ENCODE data around the gene CHN1.

Gene CHN1

DNA sequence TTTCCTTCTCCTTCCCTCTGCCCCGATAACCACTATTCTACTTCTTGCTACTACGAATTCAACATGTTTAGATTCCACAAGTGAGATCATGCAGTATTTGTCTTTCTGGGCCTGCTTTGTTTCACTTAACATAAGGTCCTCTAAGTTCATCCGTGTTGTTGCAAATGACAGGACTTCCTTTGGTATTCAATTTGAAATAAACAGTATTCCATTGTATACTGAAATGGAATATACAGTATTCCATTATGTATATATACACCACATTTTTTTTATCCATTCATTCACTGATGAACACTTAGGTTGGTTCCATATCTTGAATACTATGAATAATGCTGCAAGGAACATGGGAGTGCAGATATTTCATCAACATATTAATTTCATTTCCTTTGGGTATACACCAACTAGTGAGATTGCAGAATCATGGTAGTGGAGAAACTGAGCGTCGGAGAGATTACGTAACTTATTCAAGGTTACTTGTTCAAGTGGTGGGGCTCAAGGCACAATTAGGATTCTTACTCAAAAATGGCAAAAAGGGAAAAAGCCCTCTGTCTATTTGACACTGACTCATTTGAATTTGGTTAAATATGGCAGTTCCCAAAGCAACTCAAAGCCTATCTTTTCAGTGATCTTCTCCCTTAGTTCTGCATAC, 85.1 kb downstream of the CHN1 start:
- DNase-seq, result no peak

DNA sequence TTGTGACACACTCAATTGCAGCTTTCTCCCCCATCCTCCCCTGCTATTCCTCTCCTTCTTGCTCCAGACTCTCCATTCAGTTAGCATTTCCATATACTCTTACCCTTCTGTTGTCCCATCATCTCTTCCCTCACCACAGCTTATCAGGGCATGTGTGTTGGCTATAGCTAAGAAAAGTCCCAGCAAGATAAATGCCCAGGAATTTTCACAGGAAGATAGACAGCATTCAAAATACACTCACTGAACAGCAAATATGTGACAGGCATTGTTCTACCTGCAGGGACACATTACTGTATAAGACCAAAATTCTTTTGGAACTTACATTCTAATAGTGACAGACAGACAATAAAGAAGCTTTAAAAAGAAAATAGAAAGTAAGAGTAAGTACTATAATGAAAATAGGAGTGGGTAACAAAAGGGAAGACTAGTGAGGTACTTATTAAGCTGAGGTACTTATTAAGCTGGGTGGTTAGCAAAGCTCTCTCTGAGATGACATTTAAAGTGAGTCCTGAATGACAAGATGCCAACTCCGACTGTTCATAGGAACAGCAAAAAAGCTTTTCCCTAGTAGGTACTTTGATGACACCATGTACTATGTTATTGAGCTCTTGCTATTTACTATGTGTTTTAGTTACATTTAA, 86.2 kb downstream of the CHN1 start:
- DNase-seq, result no peak

DNA sequence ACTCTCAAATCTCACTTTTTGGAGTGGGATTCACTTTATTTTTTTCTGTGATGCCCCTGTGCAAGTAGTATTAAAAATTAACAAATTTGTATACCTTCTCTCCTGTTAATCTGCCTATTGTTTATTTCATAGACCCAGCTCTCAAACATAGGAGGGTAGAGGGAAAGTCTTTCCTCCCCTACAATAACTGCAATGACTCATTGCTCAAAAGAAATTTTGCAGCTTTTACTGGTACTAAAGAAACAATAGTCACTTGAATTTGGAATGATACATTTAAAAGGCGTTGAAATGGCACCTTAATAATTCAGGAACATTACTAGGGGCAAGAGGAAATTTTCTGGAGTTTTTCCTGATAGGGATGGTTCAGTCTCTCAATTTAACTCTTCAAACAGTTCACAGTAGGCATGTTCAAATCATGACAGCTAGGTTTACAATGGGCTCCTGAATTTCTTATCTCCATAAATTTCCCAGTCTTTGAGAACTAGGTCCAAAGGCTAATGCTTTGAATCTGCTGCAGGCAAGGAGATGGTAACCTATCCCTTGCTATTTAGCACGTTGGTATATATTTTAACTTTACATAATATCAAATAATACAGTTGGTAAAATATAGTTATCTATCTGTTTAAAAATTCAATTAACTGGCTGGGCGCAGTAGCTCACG, 88.8 kb downstream of the CHN1 start:
- DNase-seq, result no peak

DNA sequence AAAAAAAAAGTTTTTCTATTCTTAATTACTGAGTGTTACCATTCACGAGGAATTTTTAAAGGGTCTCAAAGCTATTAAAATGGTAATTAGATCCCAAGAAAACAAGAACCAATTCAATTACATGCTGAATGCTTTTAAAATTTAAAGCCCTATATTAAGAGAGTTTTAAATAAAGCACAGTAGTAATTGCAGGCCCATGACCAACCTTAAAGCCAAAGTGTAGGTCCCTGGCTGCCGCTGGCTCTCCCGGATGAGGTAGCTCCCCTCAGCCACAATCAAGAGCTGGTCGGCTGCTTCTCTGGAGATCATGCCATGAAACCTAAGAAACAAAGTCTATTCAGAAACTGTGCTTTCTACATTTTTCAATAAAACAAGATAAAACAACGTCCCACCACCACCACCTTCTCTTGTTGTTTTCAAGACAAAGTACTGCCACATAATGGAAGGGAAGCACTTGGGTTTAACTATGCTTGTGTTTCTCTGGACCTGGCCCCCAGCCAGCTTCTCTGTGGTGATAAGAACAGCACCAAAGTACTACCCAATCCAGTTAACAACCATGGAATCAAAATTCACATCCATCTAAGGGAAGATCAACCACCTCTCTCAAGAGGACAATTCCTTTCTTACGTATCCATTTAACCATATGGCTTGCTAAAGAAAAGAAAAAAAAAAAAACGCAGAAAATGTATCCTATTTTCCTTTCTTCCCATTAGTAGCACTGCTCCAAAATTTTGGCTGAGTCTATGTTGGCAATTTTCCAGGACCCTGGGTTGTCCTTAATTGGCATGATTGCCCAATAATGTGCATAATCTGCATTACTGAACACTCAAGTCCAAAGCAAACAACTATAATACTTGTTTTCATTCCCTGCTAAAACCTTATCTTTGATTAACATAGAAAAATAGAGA, 90.1 kb downstream of the CHN1 start:
- no peak for DNase-seq

DNA sequence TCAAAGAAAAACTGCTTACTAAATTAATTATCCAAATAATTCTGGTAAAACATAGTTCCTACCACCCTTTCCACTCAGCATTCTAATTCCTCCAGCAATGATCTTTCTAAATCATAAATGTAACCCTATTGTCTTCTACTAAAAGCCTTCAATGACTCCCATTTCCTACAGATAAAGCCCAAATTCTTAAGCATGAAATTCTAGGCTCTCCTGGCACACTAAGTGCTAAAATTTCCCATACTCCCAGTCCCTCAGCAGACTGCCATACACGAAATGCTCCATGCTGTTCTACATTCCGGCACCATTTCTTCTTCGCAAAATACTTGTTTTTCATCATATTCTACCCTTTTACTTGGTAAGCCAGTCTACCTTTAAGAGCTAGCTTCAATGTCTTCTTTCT, 96.9 kb downstream of the CHN1 start:
- DNase-seq, result no peak

DNA sequence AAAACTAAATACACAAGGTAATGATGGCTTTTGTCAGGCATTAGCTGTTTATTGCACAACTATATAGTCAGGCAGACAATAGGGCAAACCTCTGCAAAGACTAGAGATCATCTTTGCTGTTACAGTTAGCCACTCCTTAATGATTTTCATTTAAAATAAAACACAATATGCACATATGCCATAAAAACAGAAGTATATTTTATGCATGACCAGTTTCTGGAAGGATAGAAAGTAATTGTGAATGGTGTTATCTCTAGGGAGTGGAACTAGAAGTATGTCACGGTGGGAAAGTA, 102.0 kb downstream of the CHN1 start:
- no peak for DNase-seq

DNA sequence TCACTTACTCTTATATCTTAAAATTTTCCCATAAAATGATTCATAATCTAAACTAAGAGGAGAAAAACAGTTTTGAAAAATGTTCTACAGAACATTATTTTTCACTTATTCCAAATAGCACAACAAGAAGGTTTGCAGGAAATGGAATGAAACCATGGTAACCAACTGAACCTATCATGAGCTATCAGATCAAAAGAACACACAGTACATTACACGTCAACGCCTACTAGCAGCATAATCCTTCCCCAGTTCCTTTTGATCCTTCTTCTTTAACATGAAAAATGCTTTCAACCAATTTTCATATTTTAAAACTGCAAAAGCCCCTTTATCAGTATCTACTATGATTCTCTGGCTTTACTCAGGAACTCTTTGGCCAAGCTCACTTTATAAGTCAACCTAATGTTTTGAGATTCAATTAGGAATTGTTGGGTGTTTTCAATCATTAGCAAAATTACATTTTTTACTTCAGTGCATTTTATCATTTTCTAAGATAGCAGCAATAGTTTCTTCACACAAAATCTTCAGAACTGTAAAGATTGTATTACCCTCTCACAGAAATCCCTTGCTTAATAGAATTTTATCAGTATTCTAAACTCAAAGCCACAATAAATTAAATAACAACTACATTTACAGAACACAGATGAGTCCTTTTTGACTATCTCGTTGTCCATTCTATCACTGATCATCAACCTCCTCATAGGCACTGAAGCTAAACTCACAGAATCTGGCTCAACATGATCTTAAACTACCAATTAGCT, 102.5 kb downstream of the CHN1 start:
- no peak for DNase-seq

DNA sequence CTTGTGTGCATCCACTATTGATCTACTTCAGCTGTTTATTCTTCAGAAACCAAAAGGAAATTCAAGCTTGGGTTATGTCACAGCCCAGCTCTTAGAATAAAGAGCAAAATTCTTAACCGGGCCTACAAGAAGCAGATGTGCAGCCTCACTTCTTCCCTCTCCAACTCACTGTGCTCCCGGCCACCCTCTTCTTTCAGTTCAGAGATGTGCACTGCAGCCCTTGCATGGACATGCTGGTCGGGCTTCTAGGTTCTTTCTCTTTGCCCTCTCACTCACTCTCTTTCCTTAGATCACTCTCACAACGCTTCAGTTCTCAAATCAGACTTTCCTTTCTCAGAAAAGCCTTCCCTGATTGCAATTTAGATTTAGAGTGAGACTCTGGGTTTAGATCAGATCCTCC, 104.1 kb downstream of the CHN1 start:
- peak; percentile 31 for DNase-seq

DNA sequence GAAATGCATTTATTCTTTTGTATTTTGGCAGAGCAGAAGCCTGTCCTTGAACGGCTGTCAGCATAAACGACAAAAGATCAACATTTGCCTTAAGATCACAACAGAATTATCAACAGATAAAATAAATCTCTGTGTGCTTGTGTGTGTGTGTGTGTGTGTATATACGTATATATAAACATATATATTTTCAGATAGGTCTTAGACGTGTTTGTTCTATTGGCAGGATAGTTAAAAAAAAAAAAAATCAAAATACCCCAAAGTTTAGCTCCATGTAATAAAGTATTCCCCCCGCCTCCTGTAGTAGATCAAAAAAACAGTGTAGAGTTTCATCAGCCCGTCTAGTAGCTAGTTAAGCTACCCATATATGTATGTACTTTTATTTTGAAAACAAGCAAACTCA, 107.9 kb downstream of the CHN1 start:
- DNase-seq, result no peak

DNA sequence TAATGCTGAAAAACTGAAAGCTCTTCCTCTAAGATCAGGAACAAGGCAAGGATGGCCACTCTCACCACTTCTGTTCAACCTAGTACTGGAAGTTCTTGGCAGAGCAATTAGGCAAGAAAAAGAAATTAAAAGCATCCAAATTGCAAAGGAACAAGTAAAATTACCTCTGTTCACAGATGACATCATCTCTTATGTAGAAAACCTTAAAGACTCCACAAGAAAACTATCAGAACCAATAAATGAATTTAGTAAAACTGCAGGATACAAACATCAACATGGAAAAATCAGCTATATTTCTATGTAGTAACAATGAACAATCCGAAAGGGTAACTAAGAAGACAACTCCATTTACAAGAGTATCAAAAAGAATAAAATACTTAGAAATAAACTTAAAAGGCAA, 112.2 kb downstream of the CHN1 start:
- no peak for DNase-seq

DNA sequence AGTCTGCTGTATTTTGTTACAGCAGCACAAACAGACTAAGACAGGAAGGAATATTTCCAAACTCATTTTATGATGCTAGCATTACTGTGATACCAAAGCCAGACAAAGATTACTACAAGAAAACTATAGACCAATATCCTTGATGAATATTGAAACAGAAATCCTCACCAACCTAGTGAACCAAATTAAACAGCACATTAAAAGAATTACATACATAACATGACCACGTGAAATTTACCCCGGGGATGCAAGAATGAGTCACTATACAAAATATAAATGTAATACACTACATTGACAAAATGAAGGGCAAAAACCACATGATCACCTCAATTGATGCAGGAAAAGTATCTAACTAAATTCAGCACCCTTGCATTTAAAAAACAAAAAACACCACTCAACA, 112.6 kb downstream of the CHN1 start:
- DNase-seq, result no peak

DNA sequence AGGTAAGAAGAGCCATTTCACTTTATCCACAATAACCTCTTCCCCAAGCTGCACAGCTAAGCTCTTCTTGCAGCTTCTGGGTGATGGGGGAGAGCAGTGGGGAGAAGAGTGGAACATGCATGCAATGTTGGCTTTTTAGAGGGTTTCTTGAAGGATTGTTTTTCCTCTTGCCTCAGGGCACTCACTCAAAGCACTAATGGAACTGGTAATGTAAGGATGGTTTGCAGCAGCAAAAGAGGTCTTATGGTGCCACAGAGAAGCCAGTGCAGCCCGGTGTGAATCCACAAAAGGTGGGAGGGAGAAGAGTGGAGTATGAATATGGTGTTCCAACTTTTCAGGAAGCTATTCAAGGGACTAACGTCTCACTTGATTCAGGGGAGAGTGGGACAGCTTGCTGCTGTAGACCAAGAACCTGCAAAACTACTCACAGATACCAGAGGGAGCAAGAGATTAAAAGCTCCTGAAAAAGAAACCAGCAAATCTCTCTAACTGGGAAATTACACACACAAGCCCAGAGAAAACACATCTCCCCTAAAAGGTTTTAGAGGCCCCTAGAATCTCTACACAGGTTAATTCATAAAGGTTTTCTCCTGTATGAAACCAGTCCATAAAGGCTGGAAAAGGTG, 116.4 kb downstream of the CHN1 start:
- DNase-seq, result no peak

DNA sequence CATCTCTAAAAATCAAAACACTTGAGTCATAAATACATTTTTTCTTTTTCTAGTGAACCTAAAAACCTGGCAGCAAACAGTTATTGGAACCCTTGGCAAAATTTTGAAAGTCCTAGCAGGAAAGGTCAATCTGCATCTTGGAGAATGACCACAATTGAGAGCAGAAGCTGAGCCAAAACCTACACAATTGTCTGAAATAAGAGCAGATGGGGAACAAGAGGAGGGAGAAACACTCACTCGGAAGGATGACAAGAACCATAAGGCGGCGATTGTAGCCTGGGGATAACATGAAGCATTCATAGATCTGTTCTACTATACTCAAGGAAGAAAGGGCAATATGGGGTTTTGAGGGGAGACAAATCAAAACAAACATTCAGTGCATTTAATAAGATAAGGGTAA, 117.0 kb downstream of the CHN1 start:
- DNase-seq, result peak; percentile 52

DNA sequence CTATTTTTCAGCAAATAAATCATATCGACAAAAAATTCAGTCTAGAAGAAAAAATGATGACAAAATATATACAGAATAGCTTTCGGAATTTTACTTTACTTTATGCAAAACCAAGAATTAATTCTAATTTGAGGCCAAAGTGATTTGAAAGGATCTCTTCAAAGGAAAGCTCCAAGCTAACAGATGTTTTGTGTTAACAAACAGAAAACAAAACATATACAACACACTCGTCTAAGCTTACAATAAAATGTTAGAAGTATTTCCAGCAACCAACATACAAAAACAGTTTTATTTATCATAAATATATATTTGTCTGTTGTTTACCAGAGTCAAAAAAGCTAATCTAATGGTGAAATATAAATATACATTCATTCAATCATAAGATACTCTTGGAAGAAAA, 122.8 kb downstream of the CHN1 start:
- no peak for DNase-seq

DNA sequence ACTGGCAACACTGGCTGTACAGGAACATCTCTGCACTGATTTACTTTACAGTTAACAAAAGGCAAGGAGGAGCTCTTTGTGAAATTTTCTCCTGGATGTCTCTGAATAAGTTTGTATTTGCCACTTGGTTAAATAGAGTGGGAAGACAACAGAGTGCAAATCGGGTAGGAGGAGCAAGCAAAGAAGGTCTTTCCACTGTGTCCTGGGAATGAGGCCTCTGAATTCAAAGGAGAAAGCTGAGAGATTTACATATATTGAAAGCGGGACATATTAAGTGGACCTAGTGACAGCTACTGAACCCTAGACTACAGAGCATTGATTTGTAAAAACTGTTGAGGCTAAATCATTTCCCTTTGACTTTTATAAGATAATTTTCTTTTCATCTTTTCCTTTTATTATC, 123.5 kb downstream of the CHN1 start:
- DNase-seq, result no peak

DNA sequence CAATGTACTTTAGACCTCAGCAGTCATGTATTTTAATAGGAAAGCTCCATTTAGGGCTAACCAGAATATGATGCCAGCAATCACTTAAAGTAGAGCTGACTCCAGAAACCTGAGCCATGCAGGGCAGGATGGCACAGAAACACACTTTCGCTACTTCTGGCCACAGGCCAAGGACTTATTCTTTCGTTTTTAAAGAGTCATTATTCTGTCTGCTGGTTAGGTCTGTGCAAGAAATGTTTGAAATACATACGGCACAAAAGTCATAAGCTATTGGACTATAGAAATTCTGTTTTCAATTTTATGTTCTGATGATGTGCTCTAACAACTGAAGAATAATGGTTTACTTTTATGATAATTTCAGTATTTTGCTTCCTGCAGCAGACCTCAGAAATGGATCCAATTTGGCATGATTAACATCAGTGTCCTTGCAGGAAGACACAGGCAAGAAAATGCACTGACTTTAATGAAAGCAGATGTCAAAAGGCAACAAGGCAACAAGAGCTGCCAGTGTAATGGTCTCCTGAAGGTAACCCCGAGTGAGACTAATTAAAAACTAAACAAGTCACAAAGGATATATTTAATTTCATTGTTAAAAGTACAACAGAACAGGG, 126.5 kb downstream of the CHN1 start:
- DNase-seq, result peak; percentile 46

DNA sequence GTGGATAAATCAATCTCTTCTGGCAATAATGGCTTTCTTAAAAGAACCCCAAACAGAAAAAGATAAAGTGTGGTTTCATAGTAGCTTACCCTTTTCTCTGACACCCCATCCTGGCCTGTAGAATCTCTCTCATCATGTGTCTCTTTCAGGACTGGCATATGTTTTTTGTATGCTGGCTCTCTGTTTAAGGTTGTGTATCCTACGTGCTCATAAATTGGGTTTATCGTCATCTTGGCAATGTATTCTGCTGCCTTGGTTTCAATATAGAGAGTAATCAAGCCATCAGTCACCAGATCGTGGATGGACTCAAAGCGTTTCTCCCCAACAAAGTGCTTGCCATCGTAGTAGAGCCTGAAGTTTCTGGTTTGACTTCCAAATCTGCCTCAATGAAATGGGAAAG, 127.4 kb downstream of the CHN1 start:
- DNase-seq, result no peak

DNA sequence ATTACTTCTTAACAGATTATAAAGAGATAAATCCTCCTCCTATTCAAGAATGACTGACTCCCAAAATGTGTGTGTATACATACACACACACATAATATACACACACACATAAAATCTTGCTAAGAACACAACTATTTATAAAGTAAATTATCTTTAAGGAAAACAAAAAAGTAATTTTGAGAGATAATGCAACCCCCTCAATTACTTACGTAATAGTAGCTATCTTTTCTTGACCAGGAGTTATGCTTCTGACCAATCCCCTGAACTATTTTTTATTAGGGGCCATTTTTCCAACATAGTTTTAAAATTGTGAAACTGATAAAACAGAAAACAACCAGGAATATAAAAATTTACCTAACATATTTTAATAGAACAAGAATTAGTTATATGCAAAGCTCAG, 127.9 kb downstream of the CHN1 start:
- no peak for DNase-seq

DNA sequence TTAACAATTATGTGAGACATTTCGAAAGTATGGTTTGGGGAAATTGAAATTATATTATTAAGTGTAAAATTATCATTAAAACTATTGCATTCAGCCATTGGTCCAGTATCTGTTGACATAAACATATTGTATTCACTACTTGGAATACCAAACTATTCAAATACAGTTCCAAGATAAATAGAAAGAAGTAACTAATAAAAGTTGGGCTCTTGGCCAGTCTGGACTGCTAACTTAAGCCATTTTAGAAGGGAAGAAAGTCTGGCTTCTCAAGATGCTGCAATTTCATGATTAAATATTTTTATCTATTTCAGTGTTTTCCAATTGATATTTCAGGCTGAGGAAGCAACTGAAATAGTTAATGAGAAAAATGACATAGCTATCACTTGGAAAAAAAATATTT, 131.1 kb downstream of the CHN1 start:
- DNase-seq, result peak; percentile 33

DNA sequence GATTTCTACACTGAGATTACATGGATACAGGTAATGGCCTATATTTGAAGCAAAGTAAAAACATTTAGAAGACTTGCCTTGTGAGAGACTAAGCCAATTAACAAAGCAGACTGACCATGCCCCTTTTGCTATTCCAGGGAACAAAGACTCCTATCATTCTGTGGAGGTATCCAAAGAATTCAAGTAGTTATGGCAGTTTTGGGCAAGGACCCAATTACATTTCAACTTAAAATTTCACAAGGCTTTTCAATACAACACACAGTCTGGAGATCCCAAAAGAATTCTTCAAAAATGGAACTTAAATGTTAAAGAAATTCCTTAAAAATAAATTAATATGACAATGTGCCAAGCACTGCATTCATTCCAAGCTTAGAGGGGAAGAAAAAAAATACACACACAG, 131.7 kb downstream of the CHN1 start:
- peak; percentile 84 for DNase-seq

DNA sequence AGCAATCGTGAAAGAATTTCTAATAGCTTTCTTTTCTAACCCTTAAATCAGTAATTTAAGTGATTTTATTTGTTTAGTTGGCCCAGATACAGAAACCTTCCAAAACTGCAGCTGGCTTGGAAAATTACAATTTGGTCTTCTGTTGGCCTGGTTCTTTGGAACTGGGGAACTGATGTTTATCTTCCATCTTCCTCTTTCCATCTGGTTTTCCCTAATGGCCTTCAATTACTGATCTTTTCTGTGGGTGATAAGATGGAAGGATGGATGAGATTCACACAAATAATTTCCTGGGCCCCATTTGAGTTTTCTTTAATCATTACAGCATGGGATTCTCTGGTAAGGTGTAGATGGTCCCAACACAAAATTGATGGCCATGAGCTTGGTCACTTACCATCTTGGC, 134.4 kb downstream of the CHN1 start:
- DNase-seq, result no peak

DNA sequence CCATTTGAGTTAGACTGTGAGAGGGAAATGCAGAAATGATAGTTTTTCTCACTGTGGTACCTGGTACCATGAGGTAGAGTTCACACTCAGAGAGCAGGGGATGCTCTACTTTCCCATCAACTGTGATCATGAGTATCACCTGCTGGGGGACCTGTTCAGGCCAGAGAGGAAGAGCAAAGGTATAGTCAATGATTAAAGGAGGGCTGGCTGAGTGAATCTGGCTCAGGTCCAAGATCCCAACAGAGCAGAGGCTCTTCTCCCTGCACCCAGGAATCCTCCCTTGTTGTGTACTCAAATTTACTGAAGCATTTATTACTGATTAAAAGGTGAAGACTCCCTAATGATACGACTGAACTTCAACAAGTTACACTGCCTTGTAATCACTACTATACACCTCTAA, 136.3 kb downstream of the CHN1 start:
- no peak for DNase-seq

Measured in fibroblast of upper back skin (primary cell).